DND-41 (cell line): ENCODE results near the gene MB21D2.
"Not testable (repeated sequence)": the region's sequence is repeated elsewhere in the genome, so short reads cannot be mapped to it uniquely, and the experiment has no call there.

Source experiments
- ATAC-seq: fragments of 200-7000 bp; cut with Tn5 transposase; 3 replicates; pipeline ENCODE4 v1.9.1; 2021; ENCODE audit warnings: low read depth; ENCODE audit not compliant: insufficient read depth
- DNase-seq: peaks from one replicate; pipeline ENCODE4 v3.0.0-alpha.2; 2020
- H2AFZ ChIP-seq: 2 replicates; pipeline ENCODE4 v1.6.0; 2012; ENCODE audit warnings: low read depth, low read length
- H3K27ac ChIP-seq: 2 replicates; pipeline ENCODE4 v1.5.1; 2012; ENCODE audit warnings: low read length, inconsistent platforms
- H3K27me3 ChIP-seq: fragments of 200-600 bp; sonication (generic); 2 replicates; pipeline ENCODE4 v1.6.0; 2012; ENCODE audit warnings: low read length, mild to moderate bottlenecking, inconsistent platforms; ENCODE audit not compliant: insufficient read depth, poor library complexity
- H3K36me3 ChIP-seq: 2 replicates; pipeline ENCODE4 v1.5.1; 2012; ENCODE audit warnings: low read length, inconsistent platforms; ENCODE audit not compliant: insufficient read depth
- H3K4me1 ChIP-seq: 2 replicates; pipeline ENCODE4 v1.5.1; 2012; ENCODE audit warnings: mild to moderate bottlenecking, low read length; ENCODE audit not compliant: insufficient read depth
- H3K4me2 ChIP-seq: 2 replicates; pipeline ENCODE4 v1.6.0; 2012; ENCODE audit warnings: mild to moderate bottlenecking, moderate library complexity, low read length, inconsistent platforms; ENCODE audit not compliant: insufficient read depth
- H3K4me3 ChIP-seq, 2 experiments: fragments of 200-600 bp in 1 of 2; shearing (Covaris generic) in 1 of 2; 2 replicates each; pipeline ENCODE4 v1.5.1; 2012 to 2016; ENCODE audit warnings: inconsistent platforms in 2 of 2, low read length in 2 of 2, mild to moderate bottlenecking in 2 of 2, low read depth in 1 of 2, moderate library complexity in 1 of 2
- H3K79me2 ChIP-seq: 2 replicates; pipeline ENCODE4 v1.6.0; 2012; ENCODE audit warnings: low read length, inconsistent platforms; ENCODE audit not compliant: insufficient read depth
- H3K9ac ChIP-seq: 2 replicates; pipeline ENCODE4 v1.6.0; 2012; ENCODE audit warnings: low read depth, mild to moderate bottlenecking, inconsistent platforms, low read length, moderate library complexity
- H3K9me3 ChIP-seq: 2 replicates; pipeline ENCODE4 v1.5.1; 2012; ENCODE audit warnings: low read length, moderate library complexity, mild to moderate bottlenecking, inconsistent platforms; ENCODE audit not compliant: insufficient read depth, severe bottlenecking
- H4K20me1 ChIP-seq: 2 replicates; pipeline ENCODE4 v1.6.0; 2012; ENCODE audit warnings: low read length; ENCODE audit not compliant: insufficient read depth
- EZH2 ChIP-seq: IDR thresholded peaks from 3 replicates; pipeline ENCODE4 v1.6.1; 2012; ENCODE audit warnings: borderline replicate concordance, low read depth, mild to moderate bottlenecking, moderate library complexity, low read length, inconsistent platforms; ENCODE audit not compliant: severe bottlenecking
- TF ChIP-seq, protein P1 (sequence below): IDR thresholded peaks from 2 replicates; pipeline ENCODE4 v1.5.1; 2012; ENCODE audit warnings: borderline replicate concordance, low read length, moderate library complexity, mild to moderate bottlenecking; ENCODE audit not compliant: poor library complexity, severe bottlenecking; ENCODE audit errors: extremely low read depth

MB21D2 gene

DNA sequence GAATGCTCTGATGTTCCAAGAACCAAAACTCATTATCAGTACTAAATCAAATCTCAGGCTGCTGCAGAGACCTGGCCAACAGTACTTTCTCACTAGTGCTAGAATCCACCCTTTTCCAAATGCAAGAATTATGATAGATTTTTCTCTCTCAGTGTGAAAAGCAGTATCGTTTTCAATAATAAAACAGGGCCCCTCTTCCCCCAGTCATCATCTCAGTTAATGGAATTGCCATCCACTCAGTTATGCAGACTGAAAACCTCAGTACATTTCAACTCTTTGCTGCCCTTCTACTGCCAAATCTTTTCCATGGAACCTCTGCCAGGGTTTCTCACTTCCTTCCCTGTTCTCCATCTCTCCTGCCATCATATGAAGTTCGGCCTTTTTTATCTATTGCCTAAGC, 117.9 kb downstream of the MB21D2 start:
- H3K36me3 ChIP-seq: no peaks in the 10 kb centered on the region
- no peaks in the 10 kb centered on the region for H3K79me2 ChIP-seq
- H3K9me3 ChIP-seq: no peaks in the 10 kb centered on the region
- no peak for TF ChIP-seq EZH2
- TF ChIP-seq, protein P1, sequence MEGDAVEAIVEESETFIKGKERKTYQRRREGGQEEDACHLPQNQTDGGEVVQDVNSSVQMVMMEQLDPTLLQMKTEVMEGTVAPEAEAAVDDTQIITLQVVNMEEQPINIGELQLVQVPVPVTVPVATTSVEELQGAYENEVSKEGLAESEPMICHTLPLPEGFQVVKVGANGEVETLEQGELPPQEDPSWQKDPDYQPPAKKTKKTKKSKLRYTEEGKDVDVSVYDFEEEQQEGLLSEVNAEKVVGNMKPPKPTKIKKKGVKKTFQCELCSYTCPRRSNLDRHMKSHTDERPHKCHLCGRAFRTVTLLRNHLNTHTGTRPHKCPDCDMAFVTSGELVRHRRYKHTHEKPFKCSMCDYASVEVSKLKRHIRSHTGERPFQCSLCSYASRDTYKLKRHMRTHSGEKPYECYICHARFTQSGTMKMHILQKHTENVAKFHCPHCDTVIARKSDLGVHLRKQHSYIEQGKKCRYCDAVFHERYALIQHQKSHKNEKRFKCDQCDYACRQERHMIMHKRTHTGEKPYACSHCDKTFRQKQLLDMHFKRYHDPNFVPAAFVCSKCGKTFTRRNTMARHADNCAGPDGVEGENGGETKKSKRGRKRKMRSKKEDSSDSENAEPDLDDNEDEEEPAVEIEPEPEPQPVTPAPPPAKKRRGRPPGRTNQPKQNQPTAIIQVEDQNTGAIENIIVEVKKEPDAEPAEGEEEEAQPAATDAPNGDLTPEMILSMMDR: no peak
- H3K4me1 ChIP-seq: no peaks in the 10 kb centered on the region
- ATAC-seq (no peak), DNase-seq (no peak)
- H3K4me3 ChIP-seq: no peak overlapping the region
- H3K9ac ChIP-seq: no peak overlapping the region
- H4K20me1 ChIP-seq: no peaks in the 10 kb centered on the region
- H3K27ac ChIP-seq: no peak overlapping the region
- no peaks in the 10 kb centered on the region for H3K27me3 ChIP-seq
- no peak overlapping the region for H2AFZ ChIP-seq
- no peak overlapping the region for H3K4me2 ChIP-seq

DNA sequence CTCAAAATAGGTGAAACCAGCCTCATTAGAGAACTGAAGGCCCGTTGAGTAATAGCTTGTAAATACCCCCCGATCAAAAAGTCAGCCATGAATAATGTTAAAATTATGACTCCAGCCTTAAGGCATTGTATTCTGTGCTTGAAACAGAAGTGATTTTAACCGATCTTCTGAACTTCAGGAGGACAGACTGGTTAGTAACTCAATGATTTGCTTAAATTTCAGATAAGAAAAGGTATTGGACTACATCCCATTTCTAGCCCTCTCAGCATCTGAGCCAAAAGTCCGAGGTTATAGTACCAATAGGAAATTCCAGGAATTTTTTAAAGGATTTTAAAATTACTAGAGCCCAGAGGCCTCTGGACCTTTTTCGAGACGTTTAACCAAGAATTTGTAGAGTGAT, 122.6 kb downstream of the MB21D2 start:
- H4K20me1 ChIP-seq: no peaks in the 10 kb centered on the region
- TF ChIP-seq EZH2: no peak
- TF ChIP-seq, protein P1: no peak
- H3K4me3 ChIP-seq: no peak overlapping the region
- H3K36me3 ChIP-seq: no peaks in the 10 kb centered on the region
- H3K4me1 ChIP-seq: no peaks in the 10 kb centered on the region
- H3K9me3 ChIP-seq: no peaks in the 10 kb centered on the region
- DNase-seq (no peak), ATAC-seq (no peak)
- H3K27me3 ChIP-seq: no peaks in the 10 kb centered on the region
- no peak overlapping the region for H3K27ac ChIP-seq
- H3K9ac ChIP-seq: no peak overlapping the region
- no peaks in the 10 kb centered on the region for H3K79me2 ChIP-seq
- no peak overlapping the region for H2AFZ ChIP-seq
- no peak overlapping the region for H3K4me2 ChIP-seq

DNA sequence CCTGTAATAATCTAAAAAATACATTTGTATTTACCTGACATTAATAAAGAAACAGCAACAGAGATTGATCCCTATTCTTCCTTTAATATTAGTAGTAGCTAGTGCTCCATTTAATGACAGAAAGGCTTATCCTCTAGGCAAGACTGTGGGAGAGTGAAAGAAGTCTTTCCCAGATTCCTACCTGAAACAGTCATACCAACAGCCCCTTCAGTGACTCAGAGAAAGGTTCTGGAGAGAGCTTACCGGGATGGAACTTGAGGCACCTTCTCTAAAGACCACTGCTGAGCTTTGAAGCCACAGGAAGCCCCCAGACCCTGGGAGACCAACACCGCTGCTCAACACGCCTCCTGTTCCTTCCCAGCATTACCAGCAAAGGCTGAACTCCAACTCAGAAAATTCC, 123.4 kb downstream of the MB21D2 start:
- no peak overlapping the region for H3K4me3 ChIP-seq
- ATAC-seq: no peak
- H4K20me1 ChIP-seq: no peaks in the 10 kb centered on the region
- no peaks in the 10 kb centered on the region for H3K9me3 ChIP-seq
- H3K27me3 ChIP-seq: no peaks in the 10 kb centered on the region
- H2AFZ ChIP-seq: no peak overlapping the region
- H3K4me2 ChIP-seq: no peak overlapping the region
- H3K4me1 ChIP-seq: no peaks in the 10 kb centered on the region
- no peak for DNase-seq
- H3K27ac ChIP-seq: no peak overlapping the region
- no peaks in the 10 kb centered on the region for H3K79me2 ChIP-seq
- no peak for TF ChIP-seq EZH2
- TF ChIP-seq, protein P1: no peak
- no peak overlapping the region for H3K9ac ChIP-seq
- no peaks in the 10 kb centered on the region for H3K36me3 ChIP-seq

DNA sequence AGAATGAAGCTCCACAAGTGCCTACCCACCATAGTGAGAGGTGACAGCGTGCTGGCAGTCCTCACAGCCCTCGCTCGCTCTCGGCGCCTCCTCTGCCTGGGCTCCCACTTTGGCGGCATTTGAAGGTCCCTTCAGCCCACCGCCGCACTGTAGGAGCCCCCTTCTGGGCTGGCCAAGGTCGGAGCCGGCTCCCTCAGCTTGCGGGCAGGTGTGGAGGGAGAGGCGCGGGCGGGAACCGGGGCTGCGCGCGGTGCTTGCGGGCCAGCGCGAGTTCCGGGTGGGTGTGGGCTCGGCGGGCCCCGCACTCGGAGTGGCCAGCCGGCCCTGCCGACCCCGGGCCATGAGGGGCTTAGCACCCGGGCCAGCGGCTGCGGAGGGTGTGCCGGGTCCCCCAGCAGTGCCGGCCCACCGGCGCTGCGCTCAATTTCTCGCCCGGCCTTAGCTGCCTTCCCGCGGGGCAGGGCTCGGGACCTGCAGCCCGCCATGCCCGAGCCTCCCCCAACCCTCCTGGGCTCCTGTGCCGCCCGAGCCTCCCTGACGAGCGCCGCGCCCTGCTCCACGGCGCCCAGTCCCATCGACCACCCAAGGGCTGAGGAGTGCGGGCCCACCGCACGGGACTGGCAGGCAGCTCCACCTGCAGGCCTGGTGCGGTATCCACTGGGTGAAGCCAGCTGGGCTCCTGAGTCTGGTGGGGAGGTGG, 128.7 kb downstream of the MB21D2 start:
- not testable (repeated sequence) for H3K4me2 ChIP-seq, H3K4me3 ChIP-seq

More for the DNA sequence above, 128.7 kb downstream of the MB21D2 start:
- not testable (repeated sequence) for H4K20me1 ChIP-seq, ATAC-seq, H3K27ac ChIP-seq, H3K36me3 ChIP-seq, H3K9ac ChIP-seq, H3K79me2 ChIP-seq, DNase-seq, H3K9me3 ChIP-seq, H3K27me3 ChIP-seq, H3K4me1 ChIP-seq, H2AFZ ChIP-seq
- TF ChIP-seq, protein P1: peak; percentile 19
